Heart left ventricle (tissue), 13 donors: ENCODE results near the gene LSAMP.

ENCODE experiments used
- CTCF ChIP-seq, 12 donors: fragments of 200-600 bp; sonication (generic) in 4 of 12; IDR thresholded peaks; one replicate each; pipeline versions ENCODE4 v1.5.0 to v1.8.0; 2018 to 2022; ENCODE audit warnings: antibody characterized with exemption in 12 of 12, mild to moderate bottlenecking in 5 of 12
- POLR2A ChIP-seq, 2 donors: fragments of 450-650 bp; IDR thresholded peaks; one replicate each; pipeline ENCODE4 v1.6.1; 2017; ENCODE audit warnings: antibody characterized with exemption in 2 of 2, mild to moderate bottlenecking in 2 of 2, moderate library complexity in 2 of 2
- donor health status: ischemic (EF 13 %, LVEDD 7.1; RV severe dilation, severe dysfunction).
- donor health status: DM: no; HTN: yes; CAD: no.
- donor health status: DM: no; HTN: no; CAD: no.
- donor health status: ischemic (EF 25% LVEDD 6.9; RV normal size, moderate dysfunction).
- donor health status: ischemic (EF 25% LVEDD 5.7; RV mildly dilated, moderate dysfunction).
- donor health status: ischemic (EF 35%, LVEDD 5.7; RV mildly dilated, moderate dysfunction).
- donor health status: nonischemic (EF 11% LVEDD 7.7; RV severe dilation, severe dysfunction).
- donor health status: DM: yes; HTN: yes; CAD: no.
- donor health status: PGD.
- donor health status: ischemic (EF 29% LVEDD 5.4; RV normal size, mild dysfunction).
- donor health status: nonischemic (EF 23%, LVEDD 6.1; RV moderate dilation, normal function).

- no peak for TF ChIP-seq CTCF (IDR thresholded peaks at IDR 0.05)
- no peak for TF ChIP-seq POLR2A (IDR thresholded peaks at IDR 0.05)
These were observed 501.7 kb downstream of the LSAMP start for GRCh38 chr3:115943579-115943978.
